HG03045 (cell line): ENCODE data around the gene SLC35A5.
"Not testable (repeated sequence)": the region's sequence is repeated elsewhere in the genome, so short reads cannot be mapped to it uniquely, and the experiment has no call there.

Experiments
- ATAC-seq: cut with Tn5 transposase; IDR thresholded peaks from one replicate; pipeline ENCODE4 v1.9.1; 2021; ENCODE audit warnings: mild to moderate bottlenecking, moderate library complexity; ENCODE audit not compliant: unreplicated experiment

Gene SLC35A5

GRCh38 chr3:112561734-112562529 is at the start of gene SLC35A5, which contains the start of gene ATG3:
Gene SLC35A5 (plus strand): TSS chr3:112562045. CDS start chr3:112563404, 1,359 bp downstream.
Gene ATG3 (minus strand): TSS chr3:112561962. CDS start chr3:112561528, 434 bp downstream.
- peak; percentile 78 for ATAC-seq

GRCh38 chr3:112512320-112512719 is 49.5 kb upstream of the SLC35A5 start:
- ATAC-seq: no peak

DNA sequence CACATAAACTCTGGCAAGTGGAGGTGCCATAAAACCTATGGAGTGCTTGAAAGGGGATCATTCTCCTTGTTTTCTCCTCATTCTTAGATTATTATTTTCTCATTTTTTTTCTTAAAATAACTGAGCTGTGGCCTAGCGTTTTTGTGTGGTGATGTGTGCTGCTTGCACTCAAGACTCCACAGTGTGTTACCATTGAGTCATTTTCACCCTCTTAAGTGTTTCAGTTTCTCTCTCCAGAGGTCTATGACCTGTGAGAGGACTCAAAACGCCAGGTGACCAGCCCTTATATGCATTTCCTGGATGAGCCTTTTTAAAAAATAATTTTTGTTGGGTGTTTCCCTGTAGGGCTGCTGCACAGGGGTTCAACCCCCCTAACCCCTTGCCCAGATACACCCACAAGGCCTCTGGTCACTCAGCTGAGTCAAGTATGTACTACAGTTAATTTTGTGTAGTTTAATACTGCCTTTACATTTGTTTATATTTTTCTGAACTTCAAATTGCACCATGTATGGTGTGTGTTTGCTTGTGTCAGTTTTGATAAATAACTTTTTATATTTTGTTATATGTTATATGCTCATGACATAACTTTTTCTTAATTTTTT is 47.2 kb upstream of the SLC35A5 start:
- peak; percentile 99 for ATAC-seq

GRCh38 chr3:112518970-112519369 is 42.9 kb upstream of the SLC35A5 start:
- ATAC-seq: not testable (repeated sequence)

DNA sequence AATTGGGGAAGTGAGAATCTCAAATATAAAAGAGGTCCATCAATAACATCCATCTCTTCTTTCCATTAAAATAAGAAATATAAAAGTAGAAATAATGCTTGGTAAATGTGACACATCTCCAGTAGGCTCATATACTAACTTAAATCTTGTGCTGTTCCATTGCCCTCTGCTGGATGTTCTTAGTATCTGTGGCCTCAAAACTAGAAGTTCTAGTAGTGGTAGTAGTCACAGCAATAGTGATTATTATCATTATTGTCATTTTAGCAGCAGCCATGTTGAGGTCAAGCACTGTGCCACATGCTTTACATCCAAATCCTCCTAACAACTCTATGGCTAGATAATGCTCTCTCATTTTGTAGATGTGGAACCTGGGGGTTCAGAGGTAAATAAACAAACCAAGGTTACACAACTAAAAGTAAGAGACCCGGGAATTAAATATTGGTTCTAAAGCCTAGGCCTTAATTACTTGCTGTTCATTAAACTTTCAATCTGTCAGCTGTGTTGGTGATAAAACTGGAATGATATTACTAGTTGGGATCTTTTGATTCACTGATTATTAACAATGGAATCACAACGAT is 42.3 kb upstream of the SLC35A5 start:
- ATAC-seq: peak; percentile 50

DNA sequence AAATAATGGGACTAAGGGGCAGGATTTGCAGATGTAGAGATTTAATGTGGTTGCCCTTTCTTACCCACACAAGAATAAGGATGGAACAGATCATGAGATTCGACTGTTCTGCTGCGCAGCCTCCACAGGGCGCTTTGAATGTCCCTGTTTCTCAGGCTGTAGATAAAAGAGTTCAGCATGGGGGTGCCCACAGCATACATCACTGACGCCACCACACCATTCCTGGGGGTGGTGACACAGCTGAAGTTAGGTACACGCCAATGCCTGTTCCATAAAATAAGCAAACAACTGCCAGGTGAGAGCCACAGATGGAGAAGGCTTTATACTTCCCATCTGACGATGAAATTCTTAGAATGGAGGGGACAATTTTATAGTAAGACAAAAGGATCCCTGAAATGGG is 37.7 kb upstream of the SLC35A5 start:
- ATAC-seq: not testable (repeated sequence)

DNA sequence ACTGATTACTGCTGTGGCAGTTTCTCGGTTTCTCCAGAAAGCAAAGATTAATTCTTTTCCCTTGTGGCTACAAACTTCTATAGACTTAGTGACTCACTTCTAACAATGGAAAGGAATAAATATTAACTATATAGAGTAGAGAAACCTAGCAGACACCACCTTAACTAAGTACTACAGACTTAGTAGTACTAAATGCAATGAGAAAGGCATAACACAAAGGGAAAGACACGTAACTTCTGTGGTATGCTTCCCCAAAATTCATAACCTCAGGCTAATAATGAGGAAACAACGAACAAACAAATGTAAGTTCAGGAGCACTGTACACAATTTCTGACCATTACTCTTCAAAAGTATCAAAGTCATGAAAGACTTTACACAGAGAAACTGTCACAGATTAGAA is 31.3 kb upstream of the SLC35A5 start:
- no peak for ATAC-seq

- no peak for ATAC-seq
These were observed 30.5 kb upstream of the SLC35A5 start for GRCh38 chr3:112531358-112531781.

GRCh38 chr3:112539825-112540650 is 21.8 kb upstream of the SLC35A5 start:
- ATAC-seq: peak; percentile 89

GRCh38 chr3:112546216-112546759 is 15.6 kb upstream of the SLC35A5 start:
- ATAC-seq: no peak

DNA sequence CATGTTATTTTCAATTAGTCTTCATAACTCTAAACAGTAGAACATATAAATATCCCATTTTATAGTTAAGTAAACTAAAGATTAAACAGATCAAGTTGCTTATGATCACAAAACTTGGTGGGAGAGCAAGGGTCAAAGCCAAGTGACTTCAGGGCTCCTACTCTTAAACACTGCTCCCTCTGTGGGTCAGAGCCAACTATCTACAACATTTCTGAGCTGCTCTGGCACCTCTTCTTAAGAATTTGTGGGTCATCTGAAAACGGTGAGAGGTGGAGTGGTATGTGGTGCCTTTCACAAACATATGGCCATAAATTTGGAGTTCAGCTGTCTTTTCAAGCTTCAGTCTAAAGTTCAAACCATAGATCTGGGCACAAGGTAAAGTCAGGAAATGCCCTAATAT is 11.0 kb upstream of the SLC35A5 start:
- ATAC-seq: no peak

- ATAC-seq: no peak
These were observed 6.2 kb upstream of the SLC35A5 start for GRCh38 chr3:112555535-112556170.

DNA sequence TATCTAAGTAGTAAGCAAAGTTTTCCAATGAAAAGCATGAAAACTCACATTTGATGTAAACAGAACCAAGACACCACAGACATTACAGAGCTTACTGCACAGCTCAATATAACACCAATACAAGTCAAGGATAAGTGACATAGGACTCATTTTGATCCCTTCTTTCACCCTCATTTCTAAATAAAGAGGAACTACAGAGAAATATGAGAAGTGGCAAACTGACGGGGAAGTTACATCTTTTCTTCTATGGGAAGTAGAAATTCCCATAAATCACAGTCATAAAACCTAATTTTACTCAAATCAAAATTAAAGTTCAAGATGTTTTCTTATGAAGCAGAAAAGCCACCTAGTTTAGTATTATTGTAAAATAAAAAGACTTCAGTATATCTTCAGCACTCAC is 3.9 kb upstream of the SLC35A5 start:
- no peak for ATAC-seq

- ATAC-seq: no peak
These were observed 1.5 kb upstream of the SLC35A5 start for GRCh38 chr3:112560307-112560706.

GRCh38 chr3:112560721-112561483 is 943 bp upstream of the SLC35A5 start:
- ATAC-seq: peak; percentile 30

GRCh38 chr3:112561484-112561733 is 436 bp upstream of the SLC35A5 start:
- peak; percentile 55 for ATAC-seq

DNA sequence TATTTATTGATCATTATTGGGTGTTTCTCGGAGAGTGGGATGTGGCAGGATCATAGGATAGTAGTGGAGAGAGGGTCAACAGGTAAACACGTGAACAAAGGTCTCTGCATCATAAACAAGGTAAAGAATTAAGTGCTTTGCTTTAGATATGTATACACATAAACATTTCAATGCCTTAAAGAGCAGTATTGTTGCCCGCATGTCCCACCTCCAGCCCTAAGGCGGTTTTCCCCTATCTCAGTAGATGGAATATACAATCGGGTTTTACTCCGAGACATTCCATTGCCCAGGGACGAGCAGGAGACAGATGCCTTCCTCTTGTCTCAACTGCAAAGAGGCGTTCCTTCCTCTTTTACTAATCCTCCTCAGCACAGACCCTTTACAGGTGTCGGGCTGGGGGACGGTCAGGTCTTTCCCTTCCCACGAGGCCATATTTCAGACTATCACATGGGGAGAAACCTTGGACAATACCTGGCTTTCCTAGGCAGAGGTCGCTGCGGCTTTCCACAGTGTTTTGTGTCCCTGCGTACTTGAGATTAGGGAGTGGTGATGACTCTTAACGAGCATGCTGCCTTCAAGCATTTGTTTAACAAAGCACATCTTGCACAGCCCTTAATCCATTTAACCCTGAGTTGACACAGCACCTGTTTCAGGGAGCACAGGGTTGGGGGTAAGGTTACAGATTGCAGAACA is 2.5 kb downstream of the SLC35A5 start:
- ATAC-seq: not testable (repeated sequence)

DNA sequence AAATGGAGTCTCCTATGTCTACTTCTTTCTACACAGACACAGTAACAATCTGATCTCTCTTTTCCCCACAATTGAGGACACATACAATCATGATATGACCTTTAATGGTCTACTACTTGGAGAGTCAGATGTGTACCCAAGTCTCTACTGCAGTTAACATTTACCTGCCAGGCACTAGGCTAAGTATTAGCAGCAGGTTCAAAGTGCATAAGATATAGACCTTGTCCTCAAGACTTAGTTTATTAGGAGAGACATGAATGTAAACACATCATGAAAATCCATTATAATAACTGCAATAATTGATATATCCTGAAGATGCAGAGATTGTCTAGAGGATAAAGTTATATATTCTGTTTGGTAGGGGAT is 3.1 kb downstream of the SLC35A5 start:
- no peak for ATAC-seq

GRCh38 chr3:112568642-112569041 is 6.8 kb downstream of the SLC35A5 start:
- no peak for ATAC-seq
